Activated CD4-positive, alpha-beta T cell treated with anti-CD3 and anti-CD28 coated beads for 36 hours (primary cell): ENCODE results near the gene COL9A2. TPM values are rescaled to one million over a fixed set of nuclear protein-coding genes. Genes with fewer than 3 reads are reported as not detected.

Source experiments
- ATAC-seq: fragments of 200-7000 bp; cut with Tn5 transposase; one replicate; pipeline ENCODE4 v1.10.0; 2021; ENCODE audit warnings: mild to moderate bottlenecking, moderate library complexity
- CTCF ChIA-PET: fragments of 350-600 bp; sonication (Branson Sonifier 250); formaldehyde crosslinking; loops from one replicate; lab custom pipeline; 2021; ENCODE audit warnings: antibody characterized with exemption; lab: Charles Lee
- POLR2A ChIA-PET: fragments of 350-600 bp; sonication (Branson Sonifier 250); formaldehyde crosslinking; loops from one replicate; lab custom pipeline; 2021; ENCODE audit warnings: antibody characterized with exemption, inconsistent platforms; lab: Charles Lee
- DNase-seq: peaks from one replicate; pipeline ENCODE4 v3.0.0-alpha.2; 2020
- H3K27ac Mint-ChIP-seq: one replicate; pipeline ENCODE4 v1.8.0; 2021; ENCODE audit warnings: mixed read lengths
- H3K27me3 Mint-ChIP-seq: one replicate; pipeline ENCODE4 v1.8.0; 2021; ENCODE audit warnings: mixed read lengths
- H3K36me3 Mint-ChIP-seq: one replicate; pipeline ENCODE4 v1.8.0; 2021; ENCODE audit warnings: low read depth, mixed read lengths
- H3K4me1 Mint-ChIP-seq: one replicate; pipeline ENCODE4 v1.8.0; 2021; ENCODE audit warnings: mixed read lengths
- H3K4me3 Mint-ChIP-seq: one replicate; pipeline ENCODE4 v1.8.0; 2021; ENCODE audit warnings: mild to moderate bottlenecking, moderate library complexity, mixed read lengths
- H3K9me3 Mint-ChIP-seq: one replicate; pipeline ENCODE4 v1.8.0; 2021; ENCODE audit warnings: low read depth, mixed read lengths
- intact Hi-C, 2 experiments: fragments of 100-400 bp; cut with DNase I in 1 of 2; cut with micrococcal nuclease in 1 of 2; formaldehyde crosslinking; loops; one replicate each; pipeline versions ENCODE4 v1.14.2 to v1.15.1; 2022 to 2024; cut with DNase I, micrococcal nuclease
- total RNA-seq, 2 experiments: library from RNA; stranded (reverse); gene quantifications; one replicate each; pipeline ENCODE4 v1.2.3, GENCODE V29; 2021

Gene COL9A2
- total RNA-seq, 2 experiments from 2014 or later = 2.5 to 3.0 TPM

- Mint-ChIP-seq H3K4me3 (no peak overlapping the region), H3K4me1 (peaks cover 28% of the 10 kb centered on the region), H3K27ac (no peak overlapping the region), H3K36me3 (no peaks in the 10 kb centered on the region), H3K9me3 (no peaks in the 10 kb centered on the region), H3K27me3 (peaks cover 14% of the 10 kb centered on the region)
- intact Hi-C loops = loop anchor here in 1 of 2 experiments (5.0 kb wide), 1 partner anchor 77 kb away; no protein-coding TSS in a partner anchor
- ATAC-seq = no peak
- no peak for DNase-seq
- ChIA-PET POLR2A (no interaction called here), CTCF (interaction anchor here (0.6 to 5.6 kb wide), 9 partner anchors 12 to 620 kb away, joined by 3 to 33 read pairs (median 3); no protein-coding TSS in a partner anchor)
Observed at GRCh38 chr1:40318970-40319621, 2.0 kb upstream of the COL9A2 start.

GRCh38 chr1:40318476-40318875, 1.4 kb upstream of the COL9A2 start:
- H3K27ac Mint-ChIP-seq = no peak overlapping the region
- ATAC-seq (no peak), DNase-seq (no peak)
- H3K9me3 Mint-ChIP-seq = no peaks in the 10 kb centered on the region
- H3K4me3 Mint-ChIP-seq = no peak overlapping the region
- no peaks in the 10 kb centered on the region for H3K36me3 Mint-ChIP-seq
- H3K4me1 Mint-ChIP-seq = peaks cover 31% of the 10 kb centered on the region
- intact Hi-C loops = loop anchor here in 1 of 2 experiments (5.0 kb wide), 1 partner anchor 76 kb away; no protein-coding TSS in a partner anchor
- H3K27me3 Mint-ChIP-seq = peaks cover 14% of the 10 kb centered on the region
- ChIA-PET CTCF (interaction anchor here (0.6 to 5.8 kb wide), 10 partner anchors 8 to 220 kb away, joined by 3 to 61 read pairs (median 4); no protein-coding TSS in a partner anchor), POLR2A (interaction anchor here (0.5 kb wide), 1 partner anchor 230 kb away, joined by 4 read pairs; no protein-coding TSS in a partner anchor)

GRCh38 chr1:40317394-40318074, 448 bp upstream of the COL9A2 start:
- H3K4me1 Mint-ChIP-seq = peaks cover 38% of the 10 kb centered on the region
- CTCF ChIA-PET = interaction anchor here (0.6 to 5.8 kb wide), 12 partner anchors 9 to 210 kb away, joined by 3 to 61 read pairs (median 4); no protein-coding TSS in a partner anchor

GRCh38 chr1:40315795-40316594, 1.1 kb downstream of the COL9A2 start:
- peak; percentile 61 for DNase-seq

More at GRCh38 chr1:40317394-40318074, 448 bp upstream of the COL9A2 start:
- no peaks in the 10 kb centered on the region for H3K36me3 Mint-ChIP-seq
- H3K9me3 Mint-ChIP-seq = no peaks in the 10 kb centered on the region
- intact Hi-C loops = loop anchor here in 1 of 2 experiments (2.0 to 5.0 kb wide), 2 partner anchors 59 to 75 kb away; partner anchors contain the start of gene ZMPSTE24
- POLR2A ChIA-PET = interaction anchor here (0.6 to 1.4 kb wide), 3 partner anchors 46 to 436 kb away, joined by 3 to 7 read pairs (median 4); no protein-coding TSS in a partner anchor
- ATAC-seq = no peak
- H3K4me3 Mint-ChIP-seq = peak overlapping the region; percentile 27
- peaks cover 14% of the 10 kb centered on the region for H3K27me3 Mint-ChIP-seq
- no peak overlapping the region for H3K27ac Mint-ChIP-seq
- no peak for DNase-seq

GRCh38 chr1:40315239-40315794, 1.8 kb downstream of the COL9A2 start:
- DNase-seq = peak; percentile 92
- peak; percentile 74 for ATAC-seq
- H3K4me3 Mint-ChIP-seq = peak overlapping the region; percentile 72
- H3K36me3 Mint-ChIP-seq = no peaks in the 10 kb centered on the region
- H3K27me3 Mint-ChIP-seq = peaks cover 14% of the 10 kb centered on the region
- POLR2A ChIA-PET = interaction anchor here (0.6 to 1.1 kb wide), 4 partner anchors 27 to 128 kb away, joined by 3 to 5 read pairs (median 4); no protein-coding TSS in a partner anchor
- intact Hi-C loops = loop anchor here (1.0 to 5.0 kb wide), 8 partner anchors 23 to 218 kb away; partner anchors contain the start of genes PPT1 (in 1 of the 2) and RLF (in 1 of the 2)
- peak overlapping the region; percentile 77 for H3K27ac Mint-ChIP-seq
- CTCF ChIA-PET = interaction anchor here (0.6 to 5.8 kb wide), 33 partner anchors 9 to 601 kb away, joined by 3 to 61 read pairs (median 4); no protein-coding TSS in a partner anchor
- peaks cover 42% of the 10 kb centered on the region for H3K4me1 Mint-ChIP-seq
- H3K9me3 Mint-ChIP-seq = no peaks in the 10 kb centered on the region

More at GRCh38 chr1:40315795-40316594, 1.1 kb downstream of the COL9A2 start:
- peak; percentile 21 for ATAC-seq
- Mint-ChIP-seq H3K9me3 (no peaks in the 10 kb centered on the region), H3K4me3 (peak overlapping the region; percentile 72), H3K4me1 (peaks cover 42% of the 10 kb centered on the region), H3K27ac (peak overlapping the region; percentile 77), H3K27me3 (peaks cover 14% of the 10 kb centered on the region), H3K36me3 (no peaks in the 10 kb centered on the region)
- ChIA-PET POLR2A (interaction anchor here (1.0 to 1.4 kb wide), 4 partner anchors 48 to 437 kb away, joined by 3 to 5 read pairs (median 4); no protein-coding TSS in a partner anchor), CTCF (interaction anchor here (0.6 to 5.8 kb wide), 28 partner anchors 8 to 1099 kb away, joined by 3 to 61 read pairs (median 4); no protein-coding TSS in a partner anchor)
- intact Hi-C loops = loop anchor here (1.0 to 5.0 kb wide), 9 partner anchors 22 to 219 kb away; partner anchors contain the start of genes PPT1 (in 1 of the 2), RLF (in 1 of the 2) and ZMPSTE24 (in 1 of the 2)

- Mint-ChIP-seq H3K36me3 (no peaks in the 10 kb centered on the region), H3K9me3 (no peaks in the 10 kb centered on the region), H3K4me1 (peaks cover 42% of the 10 kb centered on the region), H3K27me3 (peaks cover 14% of the 10 kb centered on the region), H3K4me3 (peak overlapping the region; percentile 72), H3K27ac (no peak overlapping the region)
- ATAC-seq (no peak), DNase-seq (no peak)
- CTCF ChIA-PET = interaction anchor here (0.6 to 5.8 kb wide), 33 partner anchors 9 to 600 kb away, joined by 3 to 61 read pairs (median 4); no protein-coding TSS in a partner anchor
- intact Hi-C loops = loop anchor here (1.0 to 5.0 kb wide), 8 partner anchors 24 to 217 kb away; partner anchors contain the start of genes PPT1 (in 1 of the 2) and RLF (in 1 of the 2)
- POLR2A ChIA-PET = interaction anchor here (0.6 to 1.1 kb wide), 5 partner anchors 28 to 133 kb away, joined by 3 to 5 read pairs (median 4); no protein-coding TSS in a partner anchor
Observed at GRCh38 chr1:40314721-40315238, 2.3 kb downstream of the COL9A2 start.

GRCh38 chr1:40313958-40314720, 2.9 kb downstream of the COL9A2 start:
- CTCF ChIA-PET = interaction anchor here (0.6 to 5.8 kb wide), 23 partner anchors 10 to 599 kb away, joined by 3 to 61 read pairs (median 4); no protein-coding TSS in a partner anchor
- H3K4me1 Mint-ChIP-seq = peaks cover 42% of the 10 kb centered on the region
- ATAC-seq (no peak), DNase-seq (no peak)
- H3K27me3 Mint-ChIP-seq = peaks cover 14% of the 10 kb centered on the region
- no peaks in the 10 kb centered on the region for H3K9me3 Mint-ChIP-seq
- intact Hi-C loops = no loop called here
- POLR2A ChIA-PET = interaction anchor here (0.6 kb wide), 1 partner anchor 133 kb away, joined by 3 read pairs; no protein-coding TSS in a partner anchor
- no peaks in the 10 kb centered on the region for H3K36me3 Mint-ChIP-seq
- H3K27ac Mint-ChIP-seq = no peak overlapping the region
- no peak overlapping the region for H3K4me3 Mint-ChIP-seq

GRCh38 chr1:40313329-40313957, 3.6 kb downstream of the COL9A2 start:
- ChIA-PET CTCF (interaction anchor here (1.4 to 5.8 kb wide), 4 partner anchors 23 to 161 kb away, joined by 3 to 61 read pairs (median 42); no protein-coding TSS in a partner anchor), POLR2A (no interaction called here)
- Mint-ChIP-seq H3K36me3 (no peaks in the 10 kb centered on the region), H3K4me1 (peaks cover 35% of the 10 kb centered on the region), H3K27me3 (peaks cover 11% of the 10 kb centered on the region), H3K27ac (no peak overlapping the region), H3K4me3 (no peak overlapping the region), H3K9me3 (no peaks in the 10 kb centered on the region)
- intact Hi-C loops = no loop called here
- DNase-seq (no peak), ATAC-seq (no peak)
